ENCODE data around the gene JPT1.
"Not testable (repeated sequence)": the region's sequence is repeated elsewhere in the genome, so short reads cannot be mapped to it uniquely, and the experiment has no call there.

JPT1 gene

GRCh38 chr17:75129576-75129975 is 24.7 kb downstream of the JPT1 start:
- no peak for DNase-seq

- no peak for DNase-seq
These were observed 25.4 kb downstream of the JPT1 start for GRCh38 chr17:75128694-75129505.

- DNase-seq: not testable (repeated sequence)
These were observed 26.4 kb downstream of the JPT1 start for GRCh38 chr17:75127936-75128335.

GRCh38 chr17:75126954-75127353 is 27.4 kb downstream of the JPT1 start:
- no peak for DNase-seq

- peak; percentile 38 for DNase-seq
These were observed 28.3 kb downstream of the JPT1 start for GRCh38 chr17:75125984-75126383.

- peak; percentile 68 for DNase-seq
These were observed 29.5 kb downstream of the JPT1 start for GRCh38 chr17:75124819-75125162.

GRCh38 chr17:75124041-75124818 is 30.1 kb downstream of the JPT1 start:
- peak; percentile 99 for DNase-seq

GRCh38 chr17:75118307-75118706 is 36.0 kb downstream of the JPT1 start:
- no peak for DNase-seq

- DNase-seq: no peak
These were observed 37.6 kb downstream of the JPT1 start for GRCh38 chr17:75116737-75117136.

- DNase-seq: peak; percentile 81
These were observed 38.8 kb downstream of the JPT1 start for GRCh38 chr17:75115555-75115954.

- DNase-seq: peak; percentile 56
These were observed 39.6 kb downstream of the JPT1 start for GRCh38 chr17:75114552-75115314.

GRCh38 chr17:75113798-75114551 is 40.3 kb downstream of the JPT1 start:
- DNase-seq: peak; percentile 97

- DNase-seq: no peak
These were observed 42.5 kb downstream of the JPT1 start for GRCh38 chr17:75111777-75112335.

- peak; percentile 70 for DNase-seq
These were observed 43.9 kb downstream of the JPT1 start for GRCh38 chr17:75110234-75110937.

- peak; percentile 93 for DNase-seq
These were observed 44.7 kb downstream of the JPT1 start, which contains the start of gene ARMC7 for GRCh38 chr17:75109407-75110233. ARMC7 (plus strand) TSS chr17:75109969; CDS start chr17:75110289, 320 bp downstream.

- DNase-seq: peak; percentile 43
These were observed 45.3 kb downstream of the JPT1 start for GRCh38 chr17:75109046-75109406.

- no peak for DNase-seq
These were observed 46.1 kb downstream of the JPT1 start for GRCh38 chr17:75108193-75108592.

GRCh38 chr17:75105126-75106080 is 48.9 kb downstream of the JPT1 start:
- peak; percentile 71 for DNase-seq

Data from hematopoietic multipotent progenitor cell treated with erythropoietin and hydrocortisone succinate and interleukin-3 and kit ligand, for 6 days (in vitro differentiated cells).